HG03045 (cell line): ENCODE data around the gene FAT4.

Source experiments
- ATAC-seq: cut with Tn5 transposase; IDR thresholded peaks from one replicate; pipeline ENCODE4 v1.9.1; 2021; ENCODE audit warnings: mild to moderate bottlenecking, moderate library complexity; ENCODE audit not compliant: unreplicated experiment

The FAT4 gene, protein sequence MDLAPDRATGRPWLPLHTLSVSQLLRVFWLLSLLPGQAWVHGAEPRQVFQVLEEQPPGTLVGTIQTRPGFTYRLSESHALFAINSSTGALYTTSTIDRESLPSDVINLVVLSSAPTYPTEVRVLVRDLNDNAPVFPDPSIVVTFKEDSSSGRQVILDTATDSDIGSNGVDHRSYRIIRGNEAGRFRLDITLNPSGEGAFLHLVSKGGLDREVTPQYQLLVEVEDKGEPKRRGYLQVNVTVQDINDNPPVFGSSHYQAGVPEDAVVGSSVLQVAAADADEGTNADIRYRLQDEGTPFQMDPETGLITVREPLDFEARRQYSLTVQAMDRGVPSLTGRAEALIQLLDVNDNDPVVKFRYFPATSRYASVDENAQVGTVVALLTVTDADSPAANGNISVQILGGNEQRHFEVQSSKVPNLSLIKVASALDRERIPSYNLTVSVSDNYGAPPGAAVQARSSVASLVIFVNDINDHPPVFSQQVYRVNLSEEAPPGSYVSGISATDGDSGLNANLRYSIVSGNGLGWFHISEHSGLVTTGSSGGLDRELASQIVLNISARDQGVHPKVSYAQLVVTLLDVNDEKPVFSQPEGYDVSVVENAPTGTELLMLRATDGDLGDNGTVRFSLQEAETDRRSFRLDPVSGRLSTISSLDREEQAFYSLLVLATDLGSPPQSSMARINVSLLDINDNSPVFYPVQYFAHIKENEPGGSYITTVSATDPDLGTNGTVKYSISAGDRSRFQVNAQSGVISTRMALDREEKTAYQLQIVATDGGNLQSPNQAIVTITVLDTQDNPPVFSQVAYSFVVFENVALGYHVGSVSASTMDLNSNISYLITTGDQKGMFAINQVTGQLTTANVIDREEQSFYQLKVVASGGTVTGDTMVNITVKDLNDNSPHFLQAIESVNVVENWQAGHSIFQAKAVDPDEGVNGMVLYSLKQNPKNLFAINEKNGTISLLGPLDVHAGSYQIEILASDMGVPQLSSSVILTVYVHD (N-terminal part only)

DNA sequence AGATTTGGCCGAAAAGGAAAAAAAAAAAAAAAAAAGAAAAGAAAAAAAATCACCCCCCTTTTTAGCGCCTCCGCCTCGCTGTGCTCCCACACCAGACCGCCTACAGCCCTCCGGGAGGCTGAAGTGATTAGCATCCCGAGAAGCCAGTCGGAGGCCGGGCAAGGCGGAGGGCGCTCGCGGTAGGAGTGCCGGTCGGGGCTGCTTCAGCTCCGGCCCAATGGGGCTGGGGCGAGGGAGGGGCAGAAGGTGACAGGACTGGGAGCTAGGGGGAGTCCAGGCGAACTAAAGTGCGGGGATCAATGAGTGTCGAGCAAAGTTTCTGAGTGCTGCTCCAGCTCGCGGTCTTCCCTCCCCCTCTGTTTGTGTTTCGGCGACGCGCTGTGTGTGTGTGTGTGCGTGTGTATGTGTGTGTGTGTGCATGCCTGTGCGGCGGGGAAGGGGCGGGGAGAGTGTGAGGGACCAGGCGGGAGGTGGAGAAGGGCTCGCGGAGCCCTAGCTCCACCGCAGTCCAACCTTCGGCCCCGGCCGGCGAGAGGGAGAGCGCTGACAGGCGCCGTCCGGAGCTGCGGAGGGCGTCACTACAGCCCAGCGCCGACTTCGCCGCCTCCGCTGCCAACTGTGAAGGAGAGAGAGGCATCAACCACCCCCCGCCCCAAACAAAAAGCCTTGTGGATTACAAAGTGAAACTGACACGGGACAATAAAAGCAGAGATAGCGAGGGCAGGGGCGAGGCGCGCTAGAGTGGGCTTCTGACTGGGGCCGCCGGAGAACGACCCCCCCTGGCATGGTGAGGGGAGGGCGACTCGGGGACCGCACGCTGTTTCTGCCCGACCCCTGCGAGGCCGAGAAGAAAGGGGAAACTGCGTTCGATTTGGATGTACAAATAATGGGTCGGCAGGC is at the start of gene FAT4:
TSS of gene FAT4 (plus strand) at position 280 of the 900 bp plus-strand sequence. CDS start 1,457 bp downstream, outside the sequence.
- ATAC-seq, result peak; percentile 76

DNA sequence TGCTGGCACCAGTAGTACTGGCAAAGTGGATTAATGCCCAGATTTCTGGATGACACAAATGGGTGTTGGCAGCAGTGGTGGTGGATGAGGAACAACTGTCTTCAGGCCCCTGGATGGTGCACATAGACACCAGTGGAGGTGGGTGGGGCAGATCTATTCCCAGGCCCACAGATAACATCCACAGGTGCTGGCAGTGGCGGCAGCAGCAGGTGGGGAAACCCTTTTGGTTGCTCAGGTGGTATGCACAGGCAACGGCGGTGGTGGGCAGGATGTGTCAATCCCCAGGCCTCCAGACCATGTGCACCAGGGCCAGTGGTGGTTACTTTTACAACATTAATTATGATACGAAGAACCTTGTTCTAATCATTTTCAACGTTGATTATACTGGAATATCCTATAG is 48.9 kb upstream of the FAT4 start:
- no peak for ATAC-seq

DNA sequence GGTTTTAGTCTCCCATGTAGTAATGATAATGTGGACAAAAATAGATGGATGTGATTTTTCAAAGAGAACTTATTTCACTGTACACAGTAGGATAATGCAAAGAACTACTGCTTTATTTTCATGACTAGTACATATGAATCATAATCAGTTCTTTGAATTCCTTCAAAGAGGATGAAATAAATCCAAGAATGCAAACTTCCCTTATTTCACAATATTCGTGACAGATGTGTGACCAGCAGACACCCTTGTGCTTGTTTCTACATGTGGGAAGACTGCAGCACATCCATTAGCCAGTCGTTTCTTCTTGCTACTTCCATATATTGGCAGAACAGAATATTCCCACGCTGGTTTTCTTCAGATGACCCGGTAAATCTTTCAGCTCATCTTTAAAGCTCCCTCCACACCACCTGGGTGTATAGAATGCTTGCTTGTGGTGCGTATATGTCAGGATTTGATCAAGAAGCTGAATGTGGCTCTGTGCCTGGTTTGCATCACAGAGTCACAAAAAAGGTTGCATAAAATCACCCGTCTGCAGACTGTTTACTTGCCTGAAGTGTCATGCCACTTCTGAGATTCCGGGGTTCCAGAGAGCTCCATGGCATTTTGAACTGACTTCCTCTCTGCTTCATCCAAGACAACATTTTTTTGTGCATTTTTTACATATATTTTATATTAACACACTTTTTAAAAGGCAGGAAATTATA is 47.7 kb upstream of the FAT4 start:
- ATAC-seq, result no peak

DNA sequence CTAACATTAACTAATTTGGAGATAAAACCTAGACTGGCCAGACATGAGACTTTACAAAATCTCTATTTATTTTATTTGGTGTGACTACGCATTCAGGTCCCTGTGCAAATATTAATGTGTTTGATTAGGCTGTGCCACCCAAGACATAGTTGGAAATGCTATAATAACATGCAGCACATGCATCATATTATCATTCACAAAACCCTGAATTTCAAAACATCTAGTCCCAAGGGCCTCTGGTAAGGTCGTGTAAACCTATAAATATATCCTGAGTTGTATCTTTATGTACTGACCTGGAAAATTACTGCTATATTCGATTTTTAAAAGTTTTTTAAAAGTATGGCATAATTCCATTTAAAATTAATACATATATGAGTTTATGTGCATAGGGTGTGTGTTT is 47.1 kb upstream of the FAT4 start:
- ATAC-seq, result no peak

DNA sequence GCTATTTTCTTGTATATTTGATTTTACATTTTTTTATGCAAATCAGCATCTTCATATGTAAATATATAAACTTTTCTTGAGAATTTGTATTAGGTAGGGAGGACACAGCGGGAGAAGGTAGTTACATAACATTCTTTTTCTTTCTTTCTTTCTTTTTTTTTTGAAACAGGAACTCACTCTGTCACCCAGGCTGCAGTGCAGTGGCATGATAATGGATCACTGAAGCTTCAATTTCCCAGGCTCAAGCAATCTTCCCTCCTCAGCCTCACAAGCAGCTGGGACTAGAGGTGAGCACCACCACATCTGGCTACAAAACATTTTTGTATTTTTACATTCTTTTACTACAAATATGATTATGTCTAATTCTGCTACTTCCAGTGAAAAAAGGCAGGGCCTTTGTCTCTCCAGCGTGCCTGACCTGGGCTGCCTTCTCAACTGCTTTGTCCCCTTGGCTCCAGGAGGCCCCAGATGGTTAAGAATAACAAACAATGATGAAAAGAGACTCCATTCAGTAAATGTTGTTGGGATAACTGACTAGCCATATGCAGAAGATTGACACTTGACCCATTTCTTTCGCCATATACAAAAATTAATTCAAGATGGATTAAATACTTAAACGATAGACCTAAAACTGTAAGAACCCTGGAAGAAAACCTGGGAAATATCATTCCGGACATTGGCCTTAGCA is 46.5 kb upstream of the FAT4 start:
- ATAC-seq, result no peak

DNA sequence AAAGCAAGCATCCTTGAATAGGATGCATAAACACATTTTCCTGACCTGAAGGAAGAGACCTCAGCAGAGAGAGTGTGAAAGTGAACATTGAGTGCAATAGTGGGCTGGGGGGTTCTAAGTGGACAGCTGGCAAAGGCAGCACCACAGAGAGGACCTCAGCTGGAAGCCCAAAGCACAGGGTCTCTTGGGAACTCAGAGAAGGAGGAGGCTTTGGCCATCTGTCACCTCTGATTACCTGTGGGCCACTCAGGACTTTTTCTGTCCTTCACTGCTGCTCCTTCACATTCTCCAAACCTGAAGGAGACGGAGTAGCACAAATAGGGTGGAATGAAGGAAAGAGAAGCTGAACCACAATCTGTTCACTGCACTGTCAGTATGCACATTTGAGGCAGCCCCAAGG is 37.9 kb upstream of the FAT4 start:
- no peak for ATAC-seq

DNA sequence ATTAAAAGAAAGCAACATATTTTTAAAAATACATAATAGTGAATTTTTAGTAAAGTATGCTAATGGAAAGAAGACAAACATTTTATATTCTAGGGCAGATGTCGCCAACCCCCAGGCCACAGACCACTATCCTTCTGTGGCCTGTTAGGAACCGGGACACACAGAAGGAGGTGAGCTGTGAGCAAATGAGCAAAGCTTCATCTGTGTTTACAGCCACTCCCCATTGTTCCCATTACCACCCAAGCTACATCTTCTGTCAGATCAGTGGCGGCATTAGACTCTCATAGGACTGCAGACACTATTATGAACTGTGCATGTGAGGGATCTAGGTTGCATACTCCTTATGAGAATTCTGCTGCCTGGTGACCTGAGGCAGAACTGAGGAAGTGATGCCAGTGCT is 37.0 kb upstream of the FAT4 start:
- ATAC-seq, result no peak

DNA sequence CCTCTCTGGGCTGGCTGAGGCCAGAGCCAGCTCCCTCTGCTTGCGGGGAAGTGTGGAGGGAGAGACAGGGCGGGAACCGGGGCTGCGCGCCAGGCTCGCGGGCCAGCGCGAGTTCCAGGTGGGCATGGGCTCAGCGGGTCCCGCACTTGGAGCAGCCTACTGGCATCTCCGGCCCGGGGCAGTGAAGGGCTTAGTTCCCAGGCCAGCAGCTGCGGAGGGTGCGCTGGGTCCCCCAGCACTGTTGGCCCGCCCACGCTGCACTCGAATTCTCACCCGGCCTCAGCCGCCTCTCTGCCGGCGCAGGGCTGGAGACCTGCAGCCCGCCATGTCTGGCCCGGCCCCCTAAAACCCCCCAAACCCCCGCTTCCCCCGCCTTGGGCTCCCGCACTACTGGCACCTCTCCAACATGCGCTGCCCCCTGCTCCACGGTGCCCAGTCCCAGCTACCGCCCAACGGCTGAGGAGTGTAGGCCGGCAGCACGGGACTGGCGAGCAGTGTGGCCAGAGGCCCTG is 33.8 kb upstream of the FAT4 start:
- ATAC-seq, result no peak

DNA sequence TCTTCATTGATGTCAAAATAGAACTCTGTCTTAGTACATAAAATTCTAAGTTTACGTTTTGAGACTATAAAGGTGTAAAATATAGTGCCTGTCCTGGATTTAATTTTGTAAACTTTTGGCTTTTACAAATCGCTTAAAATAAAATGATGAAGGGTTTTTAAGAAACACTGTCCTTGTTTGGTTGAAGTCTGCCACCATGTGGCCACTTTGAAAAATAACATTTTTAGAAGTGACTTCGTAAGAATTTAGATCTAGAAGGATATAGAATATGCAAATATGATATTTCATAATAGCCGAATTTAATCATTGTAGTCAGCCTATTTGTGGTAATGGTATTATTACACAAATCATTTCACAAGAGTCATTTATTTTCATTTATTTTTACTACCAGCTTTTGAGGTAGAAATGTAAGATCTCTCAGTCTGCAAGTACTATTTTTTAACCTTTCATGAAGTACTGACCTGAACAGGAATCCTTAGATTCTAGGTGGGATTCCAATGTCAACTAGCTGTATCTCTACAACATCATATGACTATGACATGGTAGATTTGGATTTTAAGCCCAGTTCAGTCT is 31.0 kb upstream of the FAT4 start:
- peak; percentile 53 for ATAC-seq

DNA sequence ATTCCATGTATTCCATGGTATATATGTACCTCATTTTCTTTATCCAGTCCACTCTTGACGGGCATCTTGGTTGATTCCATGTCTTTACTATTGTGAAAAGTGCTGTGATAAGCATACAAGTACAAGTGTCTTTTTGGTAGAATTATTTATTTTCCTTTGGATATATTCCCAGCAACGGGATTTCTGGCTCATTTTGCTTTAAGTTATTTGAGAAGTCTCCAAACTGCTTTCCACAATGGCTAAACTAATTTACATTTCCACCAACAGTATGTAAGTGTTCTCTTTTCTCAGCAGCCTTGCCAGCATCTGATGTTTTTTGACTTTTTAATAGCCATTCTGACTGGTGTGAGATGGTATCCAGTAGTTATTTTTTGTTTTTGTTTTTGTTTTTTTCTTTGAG is 17.6 kb upstream of the FAT4 start:
- no peak for ATAC-seq

DNA sequence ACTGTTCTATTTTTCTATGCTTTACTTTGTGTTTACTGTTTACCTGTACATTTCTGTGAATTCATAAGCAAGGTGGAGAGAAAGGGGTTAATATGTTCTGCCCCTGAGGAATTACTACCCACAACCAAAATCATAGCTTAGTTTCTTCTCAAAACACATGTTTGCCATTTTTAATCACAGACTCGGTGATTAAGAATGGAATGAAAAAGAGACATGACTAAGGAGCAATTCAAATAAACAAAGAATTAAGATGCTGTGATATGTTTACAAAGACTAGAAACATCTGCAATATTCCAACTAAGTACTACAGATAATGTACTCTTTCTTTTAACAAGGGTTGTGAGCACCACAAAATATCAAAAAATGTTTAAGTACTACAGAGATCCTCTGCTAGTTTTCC is 11.7 kb upstream of the FAT4 start:
- no peak for ATAC-seq

DNA sequence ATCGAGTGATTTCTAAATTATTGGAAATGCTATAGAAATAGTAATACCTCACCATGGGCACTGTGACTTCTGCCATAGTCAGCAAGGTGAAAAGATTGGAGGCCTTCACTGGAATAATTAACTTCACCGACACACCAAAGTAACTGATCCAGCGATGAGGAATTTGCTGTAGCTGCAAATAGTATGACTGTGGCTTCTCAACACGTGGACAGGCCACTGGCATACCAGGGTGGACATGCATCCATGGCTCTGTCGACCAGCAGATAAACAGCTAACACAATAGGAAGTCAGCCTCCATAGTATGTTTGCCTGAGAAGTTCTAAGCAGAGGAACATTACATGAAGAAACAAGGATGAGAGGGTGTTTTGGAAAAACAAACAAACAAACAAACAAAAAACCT is 10.9 kb upstream of the FAT4 start:
- no peak for ATAC-seq

DNA sequence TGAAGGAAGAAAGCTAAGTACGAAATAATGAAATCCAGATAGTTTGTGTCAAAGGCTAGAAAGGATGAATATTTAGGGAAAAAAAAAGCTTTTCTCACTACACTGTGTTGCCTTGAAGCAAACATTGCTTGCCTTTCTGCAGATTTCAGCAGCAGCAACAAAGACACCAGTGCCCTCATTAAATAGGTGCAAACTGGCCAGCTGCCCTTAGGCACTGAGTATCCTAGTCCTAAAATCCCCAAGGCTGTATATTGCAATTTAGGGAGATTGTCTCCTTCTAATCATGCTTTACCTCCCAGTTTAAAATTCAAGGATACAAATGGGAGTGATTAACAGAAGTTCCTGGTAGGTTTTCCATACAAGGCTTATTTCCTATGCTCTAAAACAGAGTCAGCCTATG is 8.6 kb upstream of the FAT4 start:
- no peak for ATAC-seq

DNA sequence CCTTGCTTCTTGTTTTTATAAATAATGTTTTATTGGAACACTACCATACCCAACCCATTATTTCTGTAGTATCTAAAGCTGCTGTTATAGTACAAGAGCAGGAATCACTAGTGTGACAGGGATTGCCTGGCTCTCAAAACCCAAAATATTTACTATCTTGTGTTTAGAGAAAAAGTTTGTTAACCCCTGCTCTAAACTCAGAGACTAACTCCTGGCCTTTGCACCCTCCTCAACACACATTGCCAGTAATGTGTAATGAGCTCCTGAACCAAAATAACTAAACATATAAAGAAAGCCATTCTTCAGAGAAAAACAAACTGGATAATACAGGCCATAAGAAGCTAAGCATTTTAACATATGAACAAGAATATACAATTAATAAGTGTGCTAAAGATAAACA is 8.2 kb upstream of the FAT4 start:
- ATAC-seq, result no peak

DNA sequence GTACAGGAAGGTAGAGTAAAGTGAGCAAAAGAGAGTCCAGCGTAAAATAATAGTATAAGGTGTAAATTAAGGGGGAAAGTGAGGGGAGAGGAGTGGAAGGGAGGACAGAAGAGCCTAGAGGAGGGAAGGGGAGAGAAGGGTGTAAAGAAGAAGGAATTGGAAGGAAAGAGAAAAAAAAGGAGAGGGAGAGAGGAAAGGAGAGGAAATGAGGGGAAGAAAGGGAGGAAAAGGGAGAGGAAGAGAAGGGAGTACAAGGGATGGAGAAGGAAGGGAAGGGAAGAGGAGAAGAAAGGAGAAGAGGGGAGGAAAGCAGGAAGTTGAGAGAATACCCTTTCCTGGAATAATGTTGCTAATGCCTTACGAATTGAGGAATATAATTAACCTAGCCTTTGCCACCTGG is 3.3 kb upstream of the FAT4 start:
- no peak for ATAC-seq

DNA sequence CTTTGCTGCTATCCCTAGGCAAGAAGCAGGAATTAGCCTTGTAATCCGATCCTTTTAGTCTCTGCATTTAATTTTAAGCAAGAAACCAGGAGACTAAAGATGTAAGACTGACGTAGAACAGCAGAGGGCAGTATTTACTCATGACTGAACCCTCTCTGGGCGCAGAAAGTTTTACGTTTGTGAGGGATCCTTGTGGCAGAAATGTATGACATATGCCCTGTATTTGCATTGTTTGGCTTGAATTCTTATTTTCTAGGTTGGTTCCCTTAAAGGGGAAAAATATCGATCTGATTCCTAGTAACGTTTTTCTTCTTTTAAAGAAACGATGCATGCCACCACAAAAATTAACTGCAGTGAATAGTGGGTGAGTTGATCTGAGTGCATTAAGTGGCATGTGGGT is 1.3 kb upstream of the FAT4 start:
- ATAC-seq, result peak; percentile 50

DNA sequence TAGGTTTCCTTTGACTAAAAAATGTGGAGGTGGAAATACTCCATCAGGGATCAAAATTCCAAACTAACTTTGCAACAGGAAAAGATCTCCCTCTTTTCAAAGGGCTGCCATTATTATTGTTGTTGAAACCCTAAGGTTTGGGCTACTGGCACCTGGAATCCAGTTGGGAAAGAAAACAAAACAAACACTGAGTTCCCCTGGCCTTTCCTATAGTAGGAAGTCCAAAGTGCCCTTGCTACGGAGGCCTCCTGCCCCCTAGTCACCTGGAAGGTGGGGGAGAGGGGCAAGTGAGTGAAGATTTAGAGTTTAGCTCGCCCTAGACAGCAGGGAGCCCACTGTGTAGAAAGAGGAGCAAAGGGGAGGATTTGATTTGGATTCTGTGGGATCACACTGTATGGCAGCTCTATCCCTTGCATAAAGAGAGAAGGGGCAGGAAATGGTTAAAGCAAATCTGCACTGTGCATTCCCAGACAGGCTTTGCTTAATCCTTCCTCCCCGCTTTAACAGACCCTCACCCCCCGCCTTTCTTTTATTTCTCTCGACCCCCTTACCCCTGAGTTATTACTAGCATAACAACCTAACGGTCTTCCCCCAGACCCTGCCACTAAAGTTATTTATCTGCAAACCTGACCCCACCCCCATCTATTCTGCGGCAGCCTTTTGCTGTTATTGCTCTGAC is 627 bp upstream of the FAT4 start:
- ATAC-seq, result no peak

DNA sequence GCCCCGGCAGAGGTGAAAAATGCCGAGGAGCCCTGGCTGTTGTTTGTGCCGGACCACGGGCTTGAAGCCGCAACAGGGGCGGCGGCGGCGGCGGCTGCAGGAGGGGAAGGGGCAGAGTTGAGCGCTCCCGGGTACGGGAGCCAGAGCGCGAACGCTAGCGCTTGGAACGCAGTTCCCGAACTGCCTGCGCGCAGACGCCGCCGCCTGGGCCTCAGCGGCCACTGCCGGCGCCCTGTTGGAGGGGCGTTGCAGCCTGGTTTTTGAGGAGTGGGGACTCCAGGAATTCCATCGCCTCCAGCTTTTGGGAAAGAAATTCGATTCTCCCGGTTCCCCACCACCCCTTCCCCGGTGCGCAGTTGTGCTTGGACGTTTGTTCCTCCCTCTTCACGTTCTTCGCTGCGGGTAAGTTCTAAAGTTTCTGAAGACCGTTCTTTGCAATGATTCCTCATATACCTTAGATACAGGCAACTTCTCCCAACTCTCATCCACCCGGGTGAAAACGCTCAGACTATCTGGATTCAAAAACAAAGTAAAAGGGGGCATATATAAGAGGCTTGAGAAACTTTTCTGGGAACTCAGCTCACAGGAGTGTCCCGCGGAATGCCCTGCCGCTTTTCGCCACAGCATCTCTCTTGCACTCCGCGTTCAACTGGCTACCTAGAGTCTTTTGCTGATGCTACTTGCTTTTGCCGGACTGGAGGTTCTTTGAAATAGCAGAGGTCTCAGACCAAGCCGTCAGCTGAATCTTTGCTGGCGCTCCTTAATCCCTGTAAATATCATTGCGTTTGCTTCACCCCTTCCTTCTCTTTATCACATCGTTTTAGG is 1.0 kb downstream of the FAT4 start:
- no peak for ATAC-seq
